Caki2 (cell line): ENCODE measurements around the gene ZNF74. TPM values are rescaled to one million over a fixed set of nuclear protein-coding genes. Genes with fewer than 3 reads are reported as not detected.
A peak's percentile ranks its signal among the peaks of the same experiment; 100 is the strongest.

ENCODE experiments used
- DNase-seq: peaks from one replicate; pipeline ENCODE4 v3.0.0-alpha.2; 2015; ENCODE audit warnings: low read depth
- in situ Hi-C: cut with HindIII; loops from 2 replicates; pipeline ENCODE4 v1.10.0; 2016; ENCODE audit warnings: low sequenced_read_pairs, low pct_unique_long_range_greater_than_20kb, mixed read lengths
- total RNA-seq: library from RNA; depleted of rRNA; stranded (reverse); fragments of >200 nt; shearing (Covaris generic); gene quantifications from 2 replicates; pipeline ENCODE4 v1.2.3, GENCODE V29; 2014; ENCODE audit warnings: low replicate concordance

The ZNF74 gene
- total RNA-seq, 1 experiment from 2014 or later: 16.8 TPM

DNA sequence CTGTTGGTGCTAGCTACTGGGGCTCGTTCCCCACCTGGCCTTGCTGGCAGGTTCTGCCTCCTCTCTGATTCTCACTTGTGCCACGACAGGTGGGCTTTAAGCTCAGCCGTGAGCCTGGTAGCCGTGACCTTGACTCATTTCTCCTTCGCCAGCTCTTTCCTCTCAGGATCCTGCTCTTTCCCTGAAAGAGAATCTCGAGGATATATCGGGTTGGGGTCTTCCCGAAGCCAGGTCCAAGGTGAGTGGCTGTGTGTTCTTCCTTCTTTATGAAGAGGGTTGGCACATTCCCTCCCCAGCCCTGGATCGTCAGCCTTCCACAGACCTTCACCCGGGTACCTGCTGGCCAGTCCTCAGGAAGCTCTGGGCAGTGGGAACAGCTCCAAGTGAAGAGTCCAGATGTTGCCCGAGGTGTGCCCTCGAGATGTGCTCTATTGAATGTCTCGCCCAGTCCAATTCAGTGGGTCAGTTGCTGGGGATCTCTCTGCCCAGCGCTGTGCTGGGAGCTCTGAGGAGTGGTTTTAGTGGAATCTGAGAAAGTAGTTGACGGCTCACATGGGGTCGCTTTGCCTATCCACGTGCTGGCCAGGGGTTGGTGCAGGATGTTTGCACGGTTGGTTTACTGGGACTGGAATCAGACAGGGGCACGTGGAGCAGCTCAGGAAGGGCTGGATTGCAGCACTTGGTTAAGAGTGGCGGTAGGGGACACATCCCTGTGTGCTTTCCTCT is 1.4 kb downstream of the ZNF74 start:
- in situ Hi-C loops: no loop called here
- no peak for DNase-seq

DNA sequence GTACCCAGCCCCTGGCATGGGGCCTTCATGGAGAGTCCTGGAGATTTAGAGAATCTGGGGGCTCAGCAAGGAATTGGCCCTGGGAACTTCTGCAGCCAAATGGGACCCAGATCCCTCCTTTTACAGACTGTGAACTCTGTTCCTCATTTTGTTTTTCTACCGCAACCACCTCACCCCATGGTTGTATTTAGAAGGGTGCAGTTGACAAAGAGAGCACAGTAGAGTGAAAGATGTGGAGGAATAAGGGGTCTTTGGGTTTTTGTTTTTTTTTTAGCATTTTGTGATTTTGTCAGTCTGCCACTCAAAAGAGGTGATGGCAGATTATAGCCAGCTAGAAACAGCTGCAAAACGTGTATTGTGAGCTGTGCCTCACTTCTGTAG is 1.9 kb downstream of the ZNF74 start:
- in situ Hi-C loops: no loop called here
- no peak for DNase-seq

DNA sequence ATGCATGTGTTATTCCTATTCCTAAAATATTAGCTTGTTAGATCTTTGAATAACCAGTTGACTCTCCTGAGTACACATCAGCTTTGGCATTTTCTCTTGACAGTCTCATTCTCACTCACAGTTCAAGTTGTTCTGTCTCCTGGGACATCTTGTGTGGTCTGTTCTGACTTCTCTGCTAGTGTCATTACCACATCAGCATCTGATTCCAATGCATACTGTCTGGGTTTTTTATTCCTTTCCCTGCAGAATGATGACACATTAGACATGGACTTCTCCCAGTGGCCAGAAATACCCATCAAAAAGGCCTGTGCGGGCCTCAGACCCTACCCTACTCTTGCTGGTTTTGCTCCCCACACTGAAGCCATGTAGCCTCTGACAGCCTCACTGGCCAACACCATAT is 2.7 kb downstream of the ZNF74 start:
- in situ Hi-C loops: no loop called here

DNA sequence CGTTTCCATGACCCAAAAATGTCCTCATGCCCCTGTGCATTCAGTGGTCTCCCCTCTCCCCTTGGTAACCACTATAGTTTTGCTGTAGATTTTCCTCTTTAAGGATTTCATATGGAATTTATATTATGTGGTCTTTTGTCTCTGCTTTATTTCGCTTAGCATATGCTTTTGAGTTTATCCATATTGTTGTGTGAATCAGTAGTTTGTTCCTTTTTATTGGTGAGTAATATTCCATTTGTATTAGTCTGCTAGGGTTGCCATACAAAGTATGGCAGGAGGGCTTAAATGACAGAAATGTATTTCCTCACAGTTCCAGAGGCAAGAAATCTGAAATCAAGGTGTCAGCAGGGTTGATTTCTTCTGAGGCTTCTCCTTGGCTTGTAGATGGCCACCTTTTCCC is 3.5 kb downstream of the ZNF74 start:
- in situ Hi-C loops: no loop called here
- DNase-seq: no peak

More for the DNA sequence above, 2.7 kb downstream of the ZNF74 start:
- DNase-seq: no peak

DNA sequence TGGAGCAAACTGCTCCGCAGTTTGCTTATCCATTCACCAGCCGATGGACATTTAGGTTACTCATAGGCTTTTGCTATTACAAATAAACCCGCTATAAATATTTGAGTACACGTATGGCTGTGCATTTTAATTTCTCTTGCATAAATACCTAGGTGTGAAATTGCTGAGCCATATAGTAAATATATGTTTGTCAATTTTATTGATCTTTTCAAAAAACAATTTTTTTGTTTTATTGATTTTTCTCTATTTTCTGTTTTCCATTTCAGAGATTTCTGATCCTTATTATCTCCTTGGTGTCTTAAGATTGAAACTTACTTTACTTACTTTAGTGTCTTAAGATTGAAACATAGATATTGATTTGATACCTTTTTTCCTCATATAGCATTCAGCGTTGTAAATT is 4.5 kb downstream of the ZNF74 start:
- no peak for DNase-seq
- in situ Hi-C loops: no loop called here

DNA sequence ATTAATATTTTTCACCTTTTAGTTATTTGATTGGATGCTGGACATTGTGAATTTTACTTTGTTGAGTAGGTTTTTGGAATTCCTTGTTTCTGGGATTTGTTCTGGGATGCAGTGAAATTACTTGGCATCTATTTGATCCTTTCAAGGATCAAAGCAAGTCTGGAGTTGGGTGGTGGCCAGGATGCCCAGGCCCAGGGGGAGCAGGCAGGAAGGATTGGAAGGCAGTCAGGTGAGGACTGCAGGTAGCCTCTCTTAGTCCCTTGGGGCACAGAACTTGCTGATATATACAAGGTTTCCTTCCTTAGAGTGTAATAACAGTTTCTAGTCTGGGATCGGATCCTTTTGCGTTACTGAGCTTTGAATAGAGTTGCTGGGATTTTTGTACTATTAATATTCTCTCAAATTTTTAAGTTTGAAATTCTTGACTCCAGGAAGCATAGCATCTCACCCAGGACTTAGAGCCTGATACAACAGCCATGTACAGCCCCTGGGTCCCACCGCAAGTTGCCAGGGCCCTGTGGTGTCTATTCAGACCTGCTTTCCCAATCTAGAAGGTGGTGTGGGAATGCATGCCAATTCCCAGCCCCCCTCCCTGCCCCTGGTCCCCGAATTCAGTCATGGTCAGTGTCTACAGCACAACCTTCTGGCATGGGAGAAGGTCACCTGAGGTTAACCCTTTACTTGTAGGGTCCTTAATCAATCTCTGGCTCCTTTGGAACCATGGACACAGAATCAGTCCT is 6.1 kb downstream of the ZNF74 start:
- no peak for DNase-seq
- in situ Hi-C loops: no loop called here

DNA sequence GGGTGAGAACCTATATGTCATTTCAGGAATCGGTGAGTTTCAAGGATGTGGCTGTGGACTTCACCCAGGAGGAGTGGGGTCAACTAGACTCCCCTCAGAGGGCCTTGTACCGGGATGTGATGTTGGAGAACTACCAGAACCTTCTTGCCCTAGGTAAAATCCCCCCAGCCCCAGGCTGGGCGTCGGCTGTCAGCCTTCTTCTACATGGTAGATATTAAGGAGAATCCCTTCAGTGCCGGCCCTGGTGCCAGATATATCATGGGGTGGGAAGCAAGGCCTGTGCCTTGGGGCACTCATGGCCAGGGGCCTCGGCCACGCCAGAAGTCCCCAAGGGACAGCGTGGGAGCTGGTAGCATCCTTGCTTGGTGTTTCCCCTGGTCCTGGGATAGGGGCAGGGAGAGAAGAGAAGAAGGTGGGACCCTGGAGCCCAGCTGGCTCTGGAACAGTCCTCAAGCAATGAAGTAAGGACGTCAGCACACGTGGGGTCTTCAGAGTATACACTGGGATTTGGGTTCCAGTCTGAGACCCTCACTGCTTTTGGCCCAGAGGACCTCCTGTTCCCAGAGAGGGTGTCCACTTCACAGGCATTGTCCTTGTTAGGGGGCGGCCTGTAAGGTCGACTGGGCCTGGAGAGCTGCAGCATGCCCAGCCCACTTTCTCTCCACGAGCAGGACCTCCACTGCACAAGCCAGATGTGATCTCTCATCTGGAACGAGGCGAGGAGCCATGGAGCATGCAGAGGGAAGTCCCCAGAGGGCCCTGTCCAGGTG is 6.8 kb downstream of the ZNF74 start:
- in situ Hi-C loops: no loop called here
- no peak for DNase-seq

DNA sequence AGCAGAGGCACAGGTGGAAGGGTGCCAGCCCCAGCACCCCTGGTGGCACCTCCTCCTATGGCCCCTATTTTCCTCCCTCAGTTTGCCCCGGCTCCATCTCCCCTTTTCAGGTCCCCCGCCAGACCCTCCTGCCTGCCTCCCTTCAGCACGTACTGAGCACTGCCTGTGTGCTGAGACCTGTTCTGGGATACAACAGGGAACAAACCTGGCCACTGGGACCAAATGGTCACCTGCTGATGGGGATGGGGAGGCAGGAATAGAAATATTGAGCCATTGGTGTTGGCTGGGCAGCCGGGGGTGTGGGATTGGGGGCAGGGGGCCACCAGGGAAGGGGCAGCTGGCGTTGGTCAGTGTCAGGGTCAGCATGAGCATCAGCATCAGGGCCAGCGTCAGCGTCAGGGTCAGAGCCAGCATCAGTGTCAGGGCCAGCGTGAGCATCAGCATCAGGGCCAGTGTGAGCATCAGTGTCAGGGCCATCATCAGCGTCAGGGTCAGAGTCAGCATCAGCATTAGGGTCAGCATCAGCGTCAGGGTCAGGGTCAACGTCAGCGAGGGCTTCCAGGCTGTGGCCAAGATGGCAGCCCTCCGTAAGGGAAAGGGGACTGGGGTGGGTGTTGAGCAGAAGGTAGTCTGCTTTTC is 7.5 kb downstream of the ZNF74 start:
- in situ Hi-C loops: no loop called here
- DNase-seq: no peak

DNA sequence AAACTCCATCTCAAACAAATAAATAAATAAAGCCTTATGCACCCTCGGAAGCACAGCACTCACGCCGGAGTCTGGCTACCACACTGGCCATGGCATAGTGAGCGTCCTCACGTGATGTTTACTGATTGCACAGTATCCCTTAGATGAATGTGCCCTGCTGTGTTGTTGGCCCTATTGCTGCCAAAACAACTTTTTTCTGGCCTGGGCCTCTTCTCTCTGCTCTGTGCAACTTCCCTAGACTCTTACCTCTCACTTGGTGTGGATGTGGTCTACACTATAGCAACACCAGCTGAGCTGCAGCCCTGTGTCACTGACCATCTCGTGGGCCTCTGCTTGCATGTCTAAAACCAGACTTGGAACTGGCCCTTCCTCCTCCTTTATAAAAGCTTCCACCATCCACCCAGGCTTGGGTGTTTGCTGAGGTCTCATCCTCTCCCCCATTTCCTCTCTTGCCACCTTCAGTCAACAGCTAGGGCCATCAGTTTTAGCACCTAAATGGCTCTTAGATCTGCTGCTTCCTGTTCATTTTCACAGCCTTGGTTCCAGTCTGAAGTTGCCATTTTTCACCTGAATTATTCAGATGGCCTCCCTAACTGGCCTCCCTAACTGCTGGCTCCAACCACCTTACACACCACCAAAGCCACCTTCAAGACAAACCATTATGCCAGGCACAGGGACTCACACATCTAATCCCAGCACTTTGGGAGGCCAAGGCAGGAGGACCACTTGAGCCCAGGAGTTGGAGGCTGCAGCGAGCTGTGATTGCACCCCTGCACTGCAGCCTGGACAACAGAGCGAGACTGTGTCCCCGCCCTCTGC is 9.2 kb downstream of the ZNF74 start:
- in situ Hi-C loops: no loop called here
- no peak for DNase-seq

DNA sequence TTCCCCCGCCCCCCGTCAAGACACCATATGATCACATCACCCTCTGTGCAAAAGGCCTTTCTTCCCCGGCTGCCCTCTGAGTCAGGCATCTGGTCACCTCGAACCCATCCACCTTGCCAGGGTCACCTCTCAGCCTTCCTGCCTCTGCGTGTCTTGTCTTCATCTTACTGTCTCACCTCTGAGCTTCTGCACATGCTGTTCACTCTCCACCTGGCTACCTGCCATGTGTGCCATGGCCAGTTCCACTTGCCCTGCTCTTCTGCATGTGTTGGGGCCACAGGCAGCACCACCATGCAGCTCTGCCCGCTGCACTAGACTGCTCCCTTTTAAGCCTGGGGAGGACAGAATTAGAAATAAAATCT is 9.8 kb downstream of the ZNF74 start:
- in situ Hi-C loops: no loop called here

DNA sequence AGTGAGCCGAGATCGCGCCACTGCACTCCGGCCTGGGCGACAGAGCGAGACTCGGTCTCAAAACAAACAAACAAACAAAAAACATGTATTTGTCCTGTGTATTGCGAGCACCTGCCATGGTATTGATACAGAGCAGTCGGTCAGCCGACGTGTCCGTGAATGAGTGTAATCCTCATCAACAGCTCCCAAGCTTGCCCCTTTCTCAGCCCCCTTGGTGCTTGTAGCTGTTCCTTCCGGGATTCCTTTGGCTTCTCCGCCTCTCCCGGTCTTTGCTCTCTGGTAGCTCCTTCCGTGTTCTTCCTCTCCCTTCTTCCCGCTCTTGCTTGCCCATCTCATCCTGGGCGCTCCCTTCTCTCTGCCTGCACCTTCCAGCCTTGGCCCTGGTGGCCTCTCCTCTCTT is 10.9 kb downstream of the ZNF74 start:
- no peak for DNase-seq
- in situ Hi-C loops: no loop called here

More for the DNA sequence above, 9.8 kb downstream of the ZNF74 start:
- DNase-seq: no peak

DNA sequence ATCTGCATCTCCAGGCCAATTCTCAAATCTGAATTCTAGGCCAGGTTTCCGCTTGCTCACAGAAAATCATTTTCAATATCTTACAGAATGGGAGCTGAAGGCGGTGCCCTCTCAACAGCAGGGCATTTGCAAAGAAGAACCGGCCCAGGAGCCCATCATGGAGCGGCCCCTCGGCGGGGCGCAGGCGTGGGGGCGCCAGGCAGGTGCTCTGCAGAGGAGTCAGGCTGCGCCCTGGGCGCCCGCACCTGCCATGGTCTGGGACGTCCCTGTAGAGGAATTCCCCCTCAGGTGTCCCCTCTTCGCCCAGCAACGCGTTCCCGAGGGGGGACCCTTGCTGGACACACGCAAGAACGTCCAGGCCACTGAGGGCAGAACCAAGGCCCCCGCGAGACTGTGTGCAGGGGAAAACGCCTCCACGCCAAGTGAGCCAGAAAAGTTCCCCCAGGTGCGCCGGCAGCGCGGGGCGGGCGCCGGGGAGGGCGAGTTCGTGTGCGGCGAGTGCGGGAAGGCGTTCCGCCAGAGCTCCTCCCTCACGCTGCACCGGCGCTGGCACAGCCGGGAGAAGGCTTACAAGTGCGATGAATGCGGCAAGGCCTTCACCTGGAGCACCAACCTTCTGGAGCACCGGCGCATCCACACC is 11.5 kb downstream of the ZNF74 start:
- in situ Hi-C loops: no loop called here
- no peak for DNase-seq

DNA sequence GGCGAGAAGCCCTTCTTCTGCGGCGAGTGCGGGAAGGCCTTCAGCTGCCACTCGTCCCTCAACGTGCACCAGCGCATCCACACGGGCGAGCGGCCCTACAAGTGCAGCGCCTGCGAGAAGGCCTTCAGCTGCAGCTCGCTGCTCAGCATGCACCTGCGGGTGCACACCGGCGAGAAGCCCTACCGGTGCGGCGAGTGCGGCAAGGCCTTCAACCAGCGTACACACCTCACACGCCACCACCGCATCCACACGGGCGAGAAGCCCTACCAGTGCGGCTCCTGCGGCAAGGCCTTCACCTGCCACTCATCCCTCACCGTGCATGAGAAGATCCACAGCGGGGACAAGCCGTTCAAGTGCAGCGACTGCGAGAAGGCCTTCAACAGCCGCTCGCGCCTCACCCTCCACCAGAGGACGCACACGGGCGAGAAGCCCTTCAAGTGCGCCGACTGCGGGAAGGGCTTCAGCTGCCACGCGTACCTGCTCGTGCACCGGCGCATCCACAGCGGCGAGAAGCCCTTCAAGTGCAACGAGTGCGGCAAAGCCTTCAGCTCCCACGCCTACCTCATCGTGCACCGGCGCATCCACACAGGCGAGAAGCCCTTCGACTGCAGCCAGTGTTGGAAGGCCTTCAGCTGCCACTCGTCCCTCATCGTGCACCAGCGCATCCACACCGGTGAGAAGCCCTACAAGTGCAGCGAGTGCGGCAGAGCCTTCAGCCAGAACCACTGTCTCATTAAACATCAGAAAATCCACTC is 12.2 kb downstream of the ZNF74 start:
- DNase-seq: peak; percentile 18
- in situ Hi-C loops: no loop called here

DNA sequence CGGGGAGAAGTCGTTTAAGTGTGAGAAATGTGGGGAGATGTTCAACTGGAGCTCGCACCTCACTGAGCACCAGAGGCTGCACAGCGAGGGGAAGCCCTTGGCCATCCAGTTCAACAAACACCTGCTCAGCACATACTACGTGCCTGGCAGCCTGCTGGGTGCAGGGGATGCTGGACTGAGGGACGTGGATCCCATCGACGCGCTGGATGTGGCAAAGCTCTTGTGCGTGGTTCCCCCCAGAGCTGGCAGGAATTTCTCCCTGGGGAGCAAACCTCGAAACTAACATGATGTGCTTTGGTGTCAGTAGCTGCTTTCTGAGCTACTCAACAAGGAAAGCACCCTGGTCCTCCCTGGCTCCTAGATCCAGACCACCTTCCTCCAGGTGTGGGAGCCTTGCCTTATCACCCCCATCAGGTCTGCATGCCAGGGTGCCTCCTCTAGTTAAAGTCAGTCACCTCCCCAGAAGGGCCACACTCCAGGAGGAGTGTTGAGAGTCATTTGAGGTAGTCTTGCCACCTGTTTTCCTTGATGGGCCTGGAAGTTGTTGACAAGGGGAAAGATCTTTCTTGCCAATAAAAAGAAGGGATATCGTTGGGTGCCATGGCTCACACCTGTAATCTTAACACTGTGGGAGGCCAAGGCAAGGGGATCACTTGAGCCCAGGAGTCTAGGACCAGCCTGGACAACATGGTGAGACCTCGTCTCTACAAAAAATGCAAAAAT is 12.9 kb downstream of the ZNF74 start:
- in situ Hi-C loops: no loop called here
- no peak for DNase-seq

DNA sequence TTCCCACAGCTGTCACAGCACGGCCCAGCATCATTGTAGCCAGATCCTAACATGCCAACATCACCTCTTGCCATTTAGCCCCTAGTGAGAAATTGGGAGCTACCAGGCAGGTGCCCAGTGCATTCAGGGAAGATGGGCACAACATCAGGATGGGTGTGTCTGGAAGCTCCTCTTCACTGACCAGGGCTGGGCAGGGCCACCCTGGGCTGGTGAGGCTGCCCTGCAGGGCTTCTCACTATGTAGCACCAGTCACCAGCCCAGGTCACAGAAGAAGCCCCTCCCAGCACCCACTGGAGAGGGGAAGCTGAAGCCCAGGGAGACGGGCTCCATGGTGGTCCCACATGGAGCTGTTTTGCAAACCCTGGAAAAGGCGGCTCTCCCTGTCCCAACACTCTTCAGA is 13.9 kb downstream of the ZNF74 start:
- in situ Hi-C loops: no loop called here

DNA sequence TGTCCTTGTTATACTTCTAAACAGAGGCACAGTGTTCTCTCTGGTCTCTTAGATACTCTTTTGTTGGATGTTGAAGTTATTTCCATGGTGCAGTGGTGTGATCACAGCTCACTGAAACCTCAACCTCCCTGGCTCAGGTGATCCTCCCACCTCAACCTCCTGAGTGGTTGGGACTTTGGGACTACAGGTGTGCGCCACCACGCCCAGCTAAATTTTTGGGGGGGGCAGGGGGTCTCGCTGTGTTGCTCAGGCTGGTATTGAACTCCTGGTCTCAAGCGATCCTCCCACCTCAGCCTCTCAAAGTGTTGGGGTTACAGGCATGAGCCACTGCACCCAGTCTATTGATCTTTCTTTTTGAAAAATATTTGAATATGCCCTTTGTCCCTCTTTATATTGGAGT is 14.9 kb downstream of the ZNF74 start:
- in situ Hi-C loops: no loop called here
- no peak for DNase-seq

More for the DNA sequence above, 13.9 kb downstream of the ZNF74 start:
- no peak for DNase-seq
